Loucy (cell line): Measurements from ENCODE around the gene XG.

Experiments
- CTCF ChIP-seq: fragments of 200-600 bp; sonication (generic); conservative IDR thresholded peaks from 2 replicates; pipeline ENCODE4 v1.5.1; 2014; ENCODE audit warnings: mild to moderate bottlenecking, antibody characterized with exemption, low read length
- EZH2phosphoT487 ChIP-seq: fragments of 200-600 bp; IDR thresholded peaks from 2 replicates; pipeline ENCODE4 v1.6.1; 2018; ENCODE audit warnings: antibody characterized with exemption, mild to moderate bottlenecking, moderate library complexity, borderline replicate concordance

GRCh38 chrX:2767631-2768455 is 16.0 kb downstream of the XG start:
- TF ChIP-seq CTCF (no peak), EZH2phosphoT487 (no peak)
